SK-N-DZ (cell line): ENCODE measurements around the gene ATG10.

Source experiments
- DNase-seq: peaks from one replicate; pipeline ENCODE4 v3.0.0-alpha.2; 2015; ENCODE audit warnings: low spot score

Gene ATG10

GRCh38 chr5:82274343-82275211, 302.8 kb downstream of the ATG10 start:
- DNase-seq, result no peak

GRCh38 chr5:82275216-82275664, 303.4 kb downstream of the ATG10 start:
- no peak for DNase-seq

- DNase-seq, result no peak
These were observed 305.2 kb downstream of the ATG10 start for GRCh38 chr5:82276800-82277612.

GRCh38 chr5:82277613-82277986, 305.8 kb downstream of the ATG10 start:
- no peak for DNase-seq

- peak; percentile 95 for DNase-seq
These were observed 306.3 kb downstream of the ATG10 start, which contains the start of gene RPS23 for GRCh38 chr5:82277987-82278710. TSS of gene RPS23 (minus strand) at chr5:82278354. CDS start at chr5:82278323, 31 bp downstream.

- DNase-seq, result no peak
These were observed 307.0 kb downstream of the ATG10 start for GRCh38 chr5:82278711-82279370.

- DNase-seq, result no peak
These were observed 312.1 kb downstream of the ATG10 start for GRCh38 chr5:82283893-82284292.

- no peak for DNase-seq
These were observed 313.4 kb downstream of the ATG10 start for GRCh38 chr5:82285206-82285605.

- no peak for DNase-seq
These were observed 315.8 kb downstream of the ATG10 start for GRCh38 chr5:82287625-82288024.

GRCh38 chr5:82290005-82290404, 318.2 kb downstream of the ATG10 start:
- no peak for DNase-seq

GRCh38 chr5:82290908-82291307, 319.1 kb downstream of the ATG10 start:
- DNase-seq, result no peak

GRCh38 chr5:82291420-82291819, 319.6 kb downstream of the ATG10 start:
- DNase-seq, result no peak

GRCh38 chr5:82295144-82295543, 323.3 kb downstream of the ATG10 start:
- DNase-seq, result peak; percentile 20

GRCh38 chr5:82295959-82296531, 324.2 kb downstream of the ATG10 start:
- DNase-seq, result no peak

GRCh38 chr5:82296929-82297328, 325.1 kb downstream of the ATG10 start:
- no peak for DNase-seq

GRCh38 chr5:82297711-82298110, 325.9 kb downstream of the ATG10 start:
- DNase-seq, result no peak

GRCh38 chr5:82298668-82299067, 326.8 kb downstream of the ATG10 start:
- no peak for DNase-seq

- no peak for DNase-seq
These were observed 329.4 kb downstream of the ATG10 start for GRCh38 chr5:82301190-82301589.
